Measurements from ENCODE around the gene THOC3.
"Not testable (repeated sequence)": the region's sequence is repeated elsewhere in the genome, so short reads cannot be mapped to it uniquely, and the experiment has no call there.

- TF ChIP-seq CTCF (IDR thresholded peaks at IDR 0.05; ENCODE audit: borderline replicate concordance, extremely low read depth, low read length, poor library complexity, severe bottlenecking); EZH2 (IDR thresholded peaks at IDR 0.05; ENCODE audit: borderline replicate concordance, low read depth, low read length, severe bottlenecking): not testable (repeated sequence)
Observed at GRCh38 chr5:175960228-175960627, 7.9 kb downstream of the THOC3 start.
